GM19452 (cell line): ENCODE results near the gene C7orf33.
"Not testable (repeated sequence)": the region's sequence is repeated elsewhere in the genome, so short reads cannot be mapped to it uniquely, and the experiment has no call there.

Experiments used
- ATAC-seq: cut with Tn5 transposase; IDR thresholded peaks from one replicate; pipeline ENCODE4 v1.9.1; 2021; ENCODE audit not compliant: unreplicated experiment

C7orf33 gene

GRCh38 chr7:148590471-148590870 lies at the start of gene C7orf33:
Gene C7orf33, plus strand, starts transcription at chr7:148590766. Its CDS starts 160 bp downstream, at chr7:148590926.
- no peak for ATAC-seq

GRCh38 chr7:148541891-148542504 lies 48.6 kb upstream of the C7orf33 start:
- no peak for ATAC-seq

GRCh38 chr7:148543302-148543701 lies 47.3 kb upstream of the C7orf33 start:
- no peak for ATAC-seq

- no peak for ATAC-seq
Measured at GRCh38 chr7:148545172-148545571, 45.4 kb upstream of the C7orf33 start.

GRCh38 chr7:148545932-148546331 lies 44.6 kb upstream of the C7orf33 start:
- no peak for ATAC-seq

- no peak for ATAC-seq
Measured at GRCh38 chr7:148546857-148547256, 43.7 kb upstream of the C7orf33 start.

- ATAC-seq, result no peak
Measured at GRCh38 chr7:148547951-148548350, 42.6 kb upstream of the C7orf33 start.

- ATAC-seq, result peak; percentile 88
Measured at GRCh38 chr7:148553979-148554378, 36.6 kb upstream of the C7orf33 start.

GRCh38 chr7:148556892-148557291 lies 33.7 kb upstream of the C7orf33 start:
- no peak for ATAC-seq

GRCh38 chr7:148558914-148559313 lies 31.7 kb upstream of the C7orf33 start:
- ATAC-seq, result no peak

GRCh38 chr7:148561099-148561498 lies 29.5 kb upstream of the C7orf33 start:
- no peak for ATAC-seq

GRCh38 chr7:148563583-148564274 lies 26.8 kb upstream of the C7orf33 start:
- peak; percentile 18 for ATAC-seq

GRCh38 chr7:148564275-148564951 lies 26.2 kb upstream of the C7orf33 start:
- ATAC-seq, result peak; percentile 89

- no peak for ATAC-seq
Measured at GRCh38 chr7:148566736-148567135, 23.8 kb upstream of the C7orf33 start.

- no peak for ATAC-seq
Measured at GRCh38 chr7:148567524-148567923, 23.0 kb upstream of the C7orf33 start.

GRCh38 chr7:148570510-148570909 lies 20.1 kb upstream of the C7orf33 start:
- no peak for ATAC-seq

- not testable (repeated sequence) for ATAC-seq
Measured at GRCh38 chr7:148570973-148571372, 19.6 kb upstream of the C7orf33 start.

- no peak for ATAC-seq
Measured at GRCh38 chr7:148571381-148571780, 19.2 kb upstream of the C7orf33 start.

GRCh38 chr7:148572067-148572522 lies 18.5 kb upstream of the C7orf33 start:
- ATAC-seq, result no peak

- not testable (repeated sequence) for ATAC-seq
Measured at GRCh38 chr7:148573581-148573980, 17.0 kb upstream of the C7orf33 start.

- ATAC-seq, result peak; percentile 81
Measured at GRCh38 chr7:148575640-148576411, 14.7 kb upstream of the C7orf33 start.
